WERI-Rb-1 (cell line): Measurements from ENCODE around the gene RGS13.

Experiments
- DNase-seq: peaks from one replicate; pipeline ENCODE4 v3.0.0-alpha.2; 2020
- H3K27ac ChIP-seq: fragments of 250-450 bp; sonication (Bioruptor Pico); 2 replicates; pipeline ENCODE4 v1.5.1; 2020; ENCODE audit warnings: mild to moderate bottlenecking, moderate library complexity
- H3K27me3 ChIP-seq: fragments of 250-450 bp; sonication (Bioruptor Pico); 2 replicates; pipeline ENCODE4 v1.5.1; 2021; ENCODE audit warnings: mild to moderate bottlenecking, low read depth, moderate library complexity; ENCODE audit not compliant: insufficient read depth, severe bottlenecking
- H3K36me3 ChIP-seq: fragments of 250-450 bp; sonication (Bioruptor Pico); 2 replicates; pipeline ENCODE4 v1.5.1; 2020; ENCODE audit warnings: mild to moderate bottlenecking, moderate library complexity
- H3K4me3 ChIP-seq: 2 replicates; pipeline ENCODE4 v1.5.1; 2011; ENCODE audit warnings: low read depth, mild to moderate bottlenecking, control low read depth, low read length
- H3K9me3 ChIP-seq: fragments of 250-450 bp; sonication (Bioruptor Pico); 2 replicates; pipeline ENCODE4 v1.5.1; 2021; ENCODE audit warnings: mild to moderate bottlenecking, moderate library complexity; ENCODE audit not compliant: severe bottlenecking
- CTCF ChIP-seq: IDR thresholded peaks from 2 replicates; pipeline ENCODE4 v1.5.1; 2011; ENCODE audit warnings: low read depth, mild to moderate bottlenecking, control low read depth, inconsistent platforms, low read length

RGS13 gene

GRCh38 chr1:192703283-192704206, 67.6 kb downstream of the RGS13 start:
- no peak overlapping the region for H3K27ac ChIP-seq
- no peaks in the 10 kb centered on the region for H3K27me3 ChIP-seq
- no peak for DNase-seq
- no peak overlapping the region for H3K4me3 ChIP-seq
- no peaks in the 10 kb centered on the region for H3K36me3 ChIP-seq
- no peak for TF ChIP-seq CTCF
- no peaks in the 10 kb centered on the region for H3K9me3 ChIP-seq

- Histone ChIP-seq H3K27me3 (no peaks in the 10 kb centered on the region), H3K4me3 (no peak overlapping the region), H3K36me3 (no peaks in the 10 kb centered on the region), H3K27ac (no peak overlapping the region), H3K9me3 (no peaks in the 10 kb centered on the region)
- TF ChIP-seq CTCF = no peak
- no peak for DNase-seq
These were observed 69.6 kb downstream of the RGS13 start for GRCh38 chr1:192705510-192705909.

- Histone ChIP-seq H3K36me3 (no peaks in the 10 kb centered on the region), H3K9me3 (no peaks in the 10 kb centered on the region), H3K27me3 (no peaks in the 10 kb centered on the region), H3K4me3 (no peak overlapping the region), H3K27ac (no peak overlapping the region)
- TF ChIP-seq CTCF = no peak
- DNase-seq = no peak
These were observed 71.0 kb downstream of the RGS13 start for GRCh38 chr1:192706936-192707335.

GRCh38 chr1:192707978-192708547, 72.1 kb downstream of the RGS13 start:
- Histone ChIP-seq H3K27me3 (no peaks in the 10 kb centered on the region), H3K4me3 (no peak overlapping the region), H3K36me3 (no peaks in the 10 kb centered on the region), H3K9me3 (no peaks in the 10 kb centered on the region), H3K27ac (no peak overlapping the region)
- DNase-seq = no peak
- TF ChIP-seq CTCF = no peak

- Histone ChIP-seq H3K27me3 (no peaks in the 10 kb centered on the region), H3K27ac (no peak overlapping the region), H3K4me3 (no peak overlapping the region), H3K9me3 (no peaks in the 10 kb centered on the region), H3K36me3 (no peaks in the 10 kb centered on the region)
- no peak for TF ChIP-seq CTCF
- no peak for DNase-seq
These were observed 73.6 kb downstream of the RGS13 start for GRCh38 chr1:192709544-192709943.
